GM18505 (cell line): ENCODE measurements around the gene CDK6.
A peak's percentile ranks its signal among the peaks of the same experiment; 100 is the strongest.

ENCODE experiments used
- ATAC-seq: cut with Tn5 transposase; IDR thresholded peaks from one replicate; pipeline ENCODE4 v1.9.1; 2021; ENCODE audit not compliant: unreplicated experiment
- POLR2A ChIP-seq: IDR thresholded peaks from 4 replicates; pipeline ENCODE4 v1.6.1; 2011; ENCODE audit warnings: borderline replicate concordance; ENCODE audit not compliant: insufficient read depth, insufficient read length; ENCODE audit errors: extremely low read depth

Gene CDK6

DNA sequence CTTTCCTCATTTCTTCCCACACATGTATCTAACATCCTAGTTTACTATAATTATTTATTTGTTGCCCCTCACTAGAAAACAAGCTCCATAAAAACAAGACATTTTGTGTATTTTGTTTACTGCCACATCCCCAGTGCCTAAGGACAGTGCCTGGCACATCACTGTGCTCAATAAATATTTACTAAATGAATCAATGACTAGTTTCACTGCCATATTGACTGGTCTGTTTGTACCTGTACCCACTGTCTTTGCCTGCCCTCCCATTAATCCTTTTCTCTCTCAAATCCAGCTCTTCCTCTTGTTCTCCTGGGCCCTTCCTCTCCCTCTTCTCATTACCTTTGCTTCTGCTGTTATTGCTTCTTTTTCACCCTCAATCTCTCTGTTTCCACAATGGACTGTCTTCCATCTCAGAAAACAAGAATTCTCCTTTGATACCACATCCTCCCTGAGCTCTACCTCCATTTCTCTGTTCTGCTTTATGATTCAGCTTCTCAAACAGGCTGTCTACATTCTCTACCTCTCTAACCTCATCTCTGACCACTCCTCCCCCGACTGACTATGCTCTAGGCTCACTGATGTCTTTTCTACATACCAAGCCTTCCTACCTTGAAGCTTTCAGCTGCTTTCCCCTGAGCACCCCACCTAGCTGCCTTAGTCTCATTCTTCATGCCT is 237.9 kb downstream of the CDK6 start:
- TF ChIP-seq POLR2A = no peak
- ATAC-seq = peak; percentile 86

- no peak for ATAC-seq
- no peak for TF ChIP-seq POLR2A
Observed at GRCh38 chr7:92595281-92595680, 241.1 kb downstream of the CDK6 start.

- no peak for ATAC-seq
- no peak for TF ChIP-seq POLR2A
Observed at GRCh38 chr7:92594746-92595145, 241.6 kb downstream of the CDK6 start.

DNA sequence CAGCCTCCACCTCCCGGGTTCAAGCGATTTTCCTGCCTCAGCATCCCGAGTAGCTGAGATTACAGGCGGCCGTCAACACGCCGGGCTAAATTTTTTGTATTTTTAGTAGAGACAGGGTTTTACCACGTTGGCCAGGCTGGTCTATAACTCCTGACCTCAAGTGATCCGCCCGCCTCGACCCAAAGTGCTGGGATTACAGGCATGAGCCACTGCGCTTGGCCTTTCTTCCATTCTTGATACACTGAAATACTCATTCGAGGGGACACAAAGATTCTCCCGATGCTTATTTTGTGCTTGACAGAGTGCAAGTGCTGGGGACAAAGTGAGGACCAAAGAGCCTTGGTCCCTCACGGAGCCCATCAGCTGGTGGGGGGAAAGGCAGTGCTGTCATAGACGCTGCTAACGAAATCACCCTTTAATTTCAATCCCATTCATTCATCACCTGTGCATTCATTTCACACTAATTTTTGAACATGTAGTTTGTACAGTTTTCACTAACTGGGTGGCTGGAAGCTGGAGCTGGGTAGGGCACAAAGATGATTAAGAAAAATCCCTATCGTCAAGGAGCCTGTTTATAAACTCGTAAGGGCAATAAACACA is 245.6 kb downstream of the CDK6 start:
- no peak for TF ChIP-seq POLR2A
- ATAC-seq = no peak

- no peak for TF ChIP-seq POLR2A
- no peak for ATAC-seq
Observed at GRCh38 chr7:92589056-92589455, 247.3 kb downstream of the CDK6 start.

DNA sequence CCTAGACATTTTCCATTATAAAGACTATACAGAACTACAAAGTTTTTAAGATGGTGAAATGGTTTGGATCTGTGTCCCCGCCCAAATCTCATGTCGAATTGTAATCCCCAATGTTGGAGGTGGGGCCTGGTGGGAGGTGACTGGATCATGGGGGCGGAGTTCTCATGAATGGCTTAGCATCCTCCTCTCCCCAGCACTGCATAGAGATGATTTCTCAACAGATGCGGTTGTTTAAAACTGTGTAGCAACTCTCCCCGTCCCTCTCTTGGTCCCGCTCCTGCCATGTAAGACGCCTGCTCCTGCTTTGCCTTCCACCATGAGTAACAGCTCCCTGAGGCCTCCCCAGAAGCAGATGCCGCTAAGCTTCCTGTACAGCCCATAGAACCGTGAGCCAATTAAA is 247.8 kb downstream of the CDK6 start:
- ATAC-seq = no peak
- TF ChIP-seq POLR2A = no peak

- TF ChIP-seq POLR2A = no peak
- ATAC-seq = no peak
Observed at GRCh38 chr7:92586841-92587240, 249.5 kb downstream of the CDK6 start.

- no peak for TF ChIP-seq POLR2A
- no peak for ATAC-seq
Observed at GRCh38 chr7:92586403-92586802, 250.0 kb downstream of the CDK6 start.

DNA sequence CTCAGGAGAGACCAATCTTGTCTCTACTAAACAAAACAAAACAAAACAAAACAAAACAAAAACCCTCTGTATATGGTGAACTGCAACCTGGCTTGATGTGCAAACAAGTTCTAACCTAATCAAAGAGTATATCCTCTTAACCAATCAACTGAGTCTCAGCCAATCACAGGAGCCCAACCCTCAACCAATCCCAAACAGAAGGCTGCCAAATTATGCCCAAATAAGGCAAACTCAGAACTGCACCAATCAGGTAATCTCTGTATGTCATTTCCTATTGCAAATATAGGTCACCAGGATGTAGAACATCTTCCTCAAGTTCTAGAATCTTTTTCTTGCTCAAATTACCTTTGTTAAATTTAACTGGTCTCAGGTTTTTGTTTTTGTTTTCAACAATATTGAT is 251.4 kb downstream of the CDK6 start:
- no peak for TF ChIP-seq POLR2A
- no peak for ATAC-seq

GRCh38 chr7:92582948-92583347 is 253.4 kb downstream of the CDK6 start:
- ATAC-seq = no peak
- TF ChIP-seq POLR2A = no peak

DNA sequence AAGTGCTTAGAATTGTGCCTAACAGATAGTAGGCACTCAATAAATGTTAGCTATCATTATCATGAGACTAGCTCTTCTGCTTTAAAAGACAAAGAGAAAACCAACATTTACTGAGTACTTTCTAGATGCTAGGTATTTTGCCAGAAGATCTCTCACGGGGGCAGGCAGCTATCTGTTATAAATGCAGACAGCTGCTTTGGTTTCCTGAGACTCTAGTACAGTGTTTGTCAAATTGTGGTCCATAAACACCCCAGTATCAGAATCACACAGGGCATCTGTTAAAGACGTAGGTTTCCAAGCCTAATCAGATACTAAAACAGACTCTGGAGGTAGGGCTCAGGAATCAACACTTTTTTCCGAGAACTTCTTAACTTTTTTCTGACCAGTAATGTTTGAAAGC is 260.1 kb downstream of the CDK6 start:
- no peak for TF ChIP-seq POLR2A
- no peak for ATAC-seq

DNA sequence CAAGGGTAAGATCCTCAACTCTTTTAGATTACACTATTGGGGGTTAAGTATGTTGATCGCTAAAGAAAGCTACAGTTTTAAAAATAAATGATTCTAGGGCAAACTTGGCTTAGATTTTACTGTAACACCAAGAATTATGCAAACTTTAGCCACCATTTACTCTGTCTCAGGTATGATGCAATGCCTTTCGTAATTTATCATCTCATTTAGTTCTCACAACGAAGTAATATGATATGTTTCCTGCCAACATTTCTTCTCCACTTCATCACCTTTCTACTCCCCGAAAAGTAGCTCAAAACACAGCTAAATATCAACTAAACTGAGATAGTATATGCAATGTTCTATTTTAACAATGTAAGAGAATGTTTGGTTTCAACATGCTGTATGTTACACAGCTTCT is 267.2 kb downstream of the CDK6 start:
- TF ChIP-seq POLR2A = no peak

DNA sequence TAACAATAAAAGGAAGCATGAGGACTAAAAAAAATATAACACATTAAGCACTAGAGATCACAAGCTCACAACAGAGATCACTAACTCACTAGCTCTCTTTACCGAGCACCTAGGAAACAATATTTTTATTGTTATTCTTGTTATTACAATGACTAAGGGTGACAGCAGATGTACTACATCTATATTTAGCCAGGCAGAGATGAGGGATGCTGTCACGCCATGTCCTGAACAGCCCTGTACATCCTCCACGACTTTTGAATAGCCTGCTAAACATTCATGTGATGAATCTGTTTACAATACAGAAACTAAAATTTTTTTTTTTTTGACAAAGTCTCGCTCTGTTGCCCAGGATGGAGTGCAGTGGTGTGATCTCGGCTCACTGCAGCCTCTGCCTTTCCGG is 268.9 kb downstream of the CDK6 start:
- TF ChIP-seq POLR2A = no peak
- ATAC-seq = no peak

More for the DNA sequence above, 267.2 kb downstream of the CDK6 start:
- no peak for ATAC-seq

GRCh38 chr7:92563345-92563744 is 273.0 kb downstream of the CDK6 start:
- no peak for ATAC-seq
- no peak for TF ChIP-seq POLR2A
